Activated CD8-positive, alpha-beta memory T cell treated with anti-CD3 and anti-CD28 coated beads, Interleukin-2, amount 50 U/mL, for 4 hours (primary cell): ENCODE results near the gene DISP3.

Experiments used
- DNase-seq: peaks from one replicate; pipeline ENCODE4 v3.0.0-alpha.2; 2020

DISP3 gene

DNA sequence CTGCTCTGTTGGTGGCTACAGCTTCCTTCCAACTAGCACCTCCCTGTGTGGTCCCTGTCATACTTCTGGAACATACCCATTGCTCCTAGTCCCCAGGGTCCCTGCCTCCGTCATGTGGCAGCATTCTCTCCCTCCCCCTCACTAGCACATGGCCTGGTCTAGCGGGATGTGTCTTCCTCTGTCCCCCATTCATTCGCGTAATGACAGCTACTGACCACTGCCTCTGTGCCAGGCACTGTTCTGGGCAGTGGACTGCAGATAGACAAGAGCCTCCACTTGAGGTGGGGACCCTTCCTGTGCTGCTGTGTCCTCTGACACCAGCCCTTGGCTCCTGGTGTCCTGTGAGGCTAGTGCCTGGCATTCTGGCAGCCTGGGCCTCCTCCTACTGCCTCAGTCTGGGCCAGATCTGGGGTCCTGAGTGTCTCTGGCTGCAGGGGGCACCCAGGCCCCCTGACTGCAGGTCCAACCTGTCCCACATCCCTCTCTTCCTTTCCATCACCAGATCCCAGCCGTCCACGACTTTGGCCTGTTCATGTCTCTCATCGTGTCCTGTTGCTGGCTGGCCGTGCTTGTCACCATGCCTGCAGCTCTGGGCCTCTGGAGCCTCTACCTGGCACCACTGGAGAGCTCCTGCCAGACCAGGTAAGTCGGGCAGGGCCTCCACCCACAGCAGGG is 38.1 kb downstream of the DISP3 start:
- DNase-seq: no peak

DNA sequence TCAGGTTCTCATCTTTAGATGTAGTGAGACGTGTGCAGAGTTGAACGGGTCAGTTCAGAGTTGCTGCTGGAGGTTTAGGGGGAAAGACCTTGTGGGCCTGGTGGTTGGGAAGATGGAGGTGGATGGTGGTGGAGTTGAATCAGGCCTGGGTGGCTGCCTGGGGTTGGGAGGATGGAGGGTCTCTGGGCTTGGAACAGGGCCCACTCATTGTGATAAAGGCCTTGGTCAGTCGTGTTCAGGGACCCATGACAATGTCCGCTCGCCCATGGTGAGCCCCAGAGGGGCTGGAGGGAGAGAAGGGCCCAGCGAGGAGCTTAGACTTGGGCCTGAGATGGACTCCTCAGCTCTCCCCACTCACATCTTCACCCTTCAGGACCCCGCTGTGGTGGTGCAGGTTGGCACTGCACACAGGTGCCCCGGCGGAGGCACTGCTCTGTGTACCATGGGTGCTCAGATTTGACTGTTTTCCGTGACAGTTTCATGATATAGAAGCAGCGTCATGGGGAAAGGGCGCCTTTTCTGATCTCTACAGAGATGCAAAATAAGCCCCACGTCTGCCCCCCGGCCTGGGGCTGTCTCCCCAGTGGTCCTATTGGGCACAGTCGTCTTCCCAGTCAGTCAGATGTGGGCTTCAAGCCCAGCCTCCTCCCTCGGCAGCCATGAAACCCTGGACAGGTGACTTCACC is 39.2 kb downstream of the DISP3 start:
- DNase-seq: no peak

- no peak for DNase-seq
These were observed 40.1 kb downstream of the DISP3 start for GRCh38 chr1:11518791-11519628.

- DNase-seq: peak; percentile 5
These were observed 40.7 kb downstream of the DISP3 start for GRCh38 chr1:11519629-11520031.

DNA sequence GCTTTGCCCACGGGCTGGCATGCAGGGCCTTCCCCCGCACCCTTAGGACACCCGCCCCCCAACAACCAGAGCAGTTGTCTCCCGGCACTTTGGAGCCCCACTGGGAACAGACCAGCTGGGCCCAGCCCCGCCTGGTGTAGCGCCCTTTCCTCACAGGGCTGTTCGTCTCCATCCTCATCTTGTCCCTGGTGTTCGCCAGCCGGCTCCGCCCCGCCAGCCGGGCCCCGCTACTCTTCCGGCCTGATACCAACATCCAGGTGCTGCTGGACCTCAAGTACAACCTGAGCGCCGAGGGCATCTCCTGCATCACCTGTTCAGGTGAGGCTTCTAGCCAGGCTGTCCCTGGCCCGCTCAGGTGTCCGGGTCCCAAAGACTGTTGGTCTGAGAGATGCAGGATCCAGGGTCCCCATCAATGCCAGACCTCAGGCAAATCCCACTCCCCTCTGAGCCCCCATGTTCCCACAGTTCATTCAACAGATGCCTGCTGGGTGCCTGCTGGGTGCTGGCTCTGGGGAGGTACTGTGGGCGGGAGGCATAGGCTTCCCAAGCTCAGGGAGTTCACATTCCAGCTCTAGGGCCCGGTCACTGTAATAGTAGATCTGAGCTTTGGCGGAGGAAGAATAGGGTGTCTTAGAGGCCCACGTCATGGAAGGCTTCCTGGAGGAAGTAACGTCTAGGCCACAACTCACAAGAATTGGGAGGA is 41.7 kb downstream of the DISP3 start:
- peak; percentile 12 for DNase-seq

GRCh38 chr1:11521582-11522399 is 42.8 kb downstream of the DISP3 start:
- DNase-seq: peak; percentile 4

DNA sequence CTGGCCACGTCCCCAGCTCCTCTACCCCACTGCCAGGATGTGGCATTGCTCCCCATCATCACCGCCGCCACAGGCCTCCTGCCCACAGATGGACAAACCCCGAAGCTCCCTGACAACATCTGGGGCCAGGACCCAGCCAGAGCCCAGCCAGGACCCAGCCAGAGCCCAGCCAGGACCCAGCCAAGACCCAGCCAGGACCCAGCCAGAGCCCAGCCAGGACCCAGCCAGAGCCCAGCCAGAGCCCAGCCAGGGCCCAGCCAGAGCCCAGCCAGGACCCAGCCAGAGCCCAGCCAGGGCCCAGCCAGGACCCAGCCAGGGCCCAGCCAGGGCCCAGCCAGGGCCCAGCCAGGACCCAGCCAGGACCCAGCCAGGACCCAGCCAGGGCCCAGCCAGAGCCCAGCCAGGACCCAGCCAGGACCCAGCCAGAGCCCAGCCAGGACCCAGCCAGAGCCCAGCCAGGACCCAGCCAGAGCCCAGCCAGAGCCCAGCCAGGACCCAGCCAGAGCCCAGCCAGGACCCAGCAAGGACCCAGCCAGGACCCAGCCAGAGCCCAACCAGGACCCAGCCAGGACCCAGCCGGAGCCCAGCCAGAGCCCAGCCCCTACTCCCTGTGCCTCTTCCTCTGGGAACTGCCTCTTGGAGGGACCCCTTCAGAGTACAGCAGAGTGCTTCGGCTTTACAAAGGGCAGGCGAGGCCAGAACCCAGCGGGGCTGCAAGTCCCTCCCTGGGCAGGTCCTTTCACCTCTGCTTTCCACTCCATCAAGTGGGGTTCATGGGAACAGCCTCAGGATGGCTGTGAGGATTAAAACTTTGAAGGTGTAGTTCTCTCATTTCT is 43.7 kb downstream of the DISP3 start:
- DNase-seq: peak; percentile 8

- DNase-seq: no peak
These were observed 44.3 kb downstream of the DISP3 start for GRCh38 chr1:11523261-11523660.

GRCh38 chr1:11523746-11524464 is 45.0 kb downstream of the DISP3 start:
- DNase-seq: no peak

DNA sequence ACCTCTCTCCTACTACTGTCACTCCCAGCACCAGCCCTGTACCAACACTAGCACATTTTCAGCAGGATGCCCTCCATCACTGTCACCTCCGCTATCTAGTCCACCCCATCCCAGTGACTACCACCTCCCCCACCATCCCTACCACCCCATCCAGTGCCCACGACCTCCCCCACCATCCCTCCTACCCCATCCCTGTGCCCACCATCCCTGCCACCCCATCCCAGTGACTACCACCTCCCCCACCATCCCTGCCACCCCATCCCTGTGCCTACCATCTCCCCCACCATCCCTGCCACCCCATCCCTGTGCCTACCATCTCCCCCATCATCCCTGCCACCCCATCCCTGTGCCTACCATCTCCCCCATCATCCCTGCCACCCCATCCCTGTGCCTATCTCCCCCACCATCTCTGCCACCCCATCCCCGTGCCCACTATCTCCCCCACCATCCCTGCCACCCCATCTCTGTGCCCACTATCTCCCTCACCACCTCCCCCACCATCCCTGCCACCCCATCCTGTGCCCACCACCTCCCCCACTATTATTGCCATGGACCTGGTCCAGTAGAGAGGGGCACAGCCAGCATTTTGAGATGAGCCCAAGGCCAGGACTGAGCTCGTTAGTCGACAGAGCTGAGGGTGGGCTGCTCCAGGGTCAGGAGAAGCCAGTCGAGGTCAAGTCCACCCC is 45.7 kb downstream of the DISP3 start:
- no peak for DNase-seq

DNA sequence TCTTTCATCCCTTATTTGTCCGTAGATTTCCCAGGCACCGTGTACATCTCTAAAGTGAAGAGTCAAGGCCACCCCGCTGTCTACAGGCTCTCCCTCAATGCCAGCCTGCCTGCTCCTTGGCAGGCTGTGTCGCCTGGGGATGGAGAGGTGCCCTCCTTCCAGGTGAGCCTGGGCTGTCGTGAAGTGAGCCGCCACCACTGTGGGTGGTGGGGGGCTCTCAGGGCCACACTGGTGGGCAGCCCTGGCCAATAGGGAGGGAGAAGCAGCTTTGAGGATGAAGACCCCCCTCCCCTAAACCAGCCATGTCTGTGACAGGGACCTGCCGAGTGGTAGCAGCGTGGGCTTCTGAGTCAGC is 46.2 kb downstream of the DISP3 start:
- no peak for DNase-seq

- no peak for DNase-seq
These were observed 46.6 kb downstream of the DISP3 start for GRCh38 chr1:11525516-11525915.

GRCh38 chr1:11526071-11526895 is 47.3 kb downstream of the DISP3 start:
- no peak for DNase-seq

GRCh38 chr1:11527541-11528452 is 48.8 kb downstream of the DISP3 start:
- no peak for DNase-seq

DNA sequence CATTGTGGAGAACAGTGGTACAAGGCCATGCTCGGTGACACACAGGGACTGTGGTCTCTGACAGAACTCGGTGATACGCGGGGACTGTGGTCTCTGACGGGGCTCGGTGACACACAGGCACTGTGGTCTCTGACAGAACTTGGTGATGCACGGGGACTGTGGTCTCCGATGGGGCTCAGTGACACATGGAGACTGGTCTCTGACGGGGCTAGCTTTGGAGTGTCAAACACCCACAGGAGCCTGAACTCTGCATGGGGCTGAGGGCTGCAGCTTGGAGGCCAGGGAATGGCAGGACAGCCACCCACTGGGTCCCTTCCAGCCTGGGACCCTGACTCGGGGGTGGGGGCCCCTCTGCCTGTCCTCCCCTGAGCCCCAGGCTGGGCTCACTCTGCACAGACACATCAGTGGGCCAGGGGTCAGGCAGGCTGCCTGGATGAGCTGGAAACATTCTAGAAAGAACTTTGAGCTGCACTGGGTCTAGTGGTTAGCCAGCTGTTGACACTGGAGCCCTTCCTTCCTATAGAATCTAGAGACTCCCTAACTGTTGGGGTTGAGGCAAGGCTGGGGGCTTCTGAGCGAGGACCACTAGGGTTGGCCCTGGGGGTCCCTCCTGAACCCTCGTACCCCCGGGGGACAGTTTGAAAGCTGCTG is 49.8 kb downstream of the DISP3 start:
- no peak for DNase-seq

GRCh38 chr1:11529330-11529729 is 50.4 kb downstream of the DISP3 start:
- no peak for DNase-seq
